Neural progenitor cell (in vitro differentiated cells): ENCODE results near the gene PTPRN2.

ENCODE experiments used
- CTCF ChIP-seq: fragments of 200-600 bp; sonication (generic); IDR thresholded peaks from 2 replicates; pipeline ENCODE4 v1.5.1; 2017; ENCODE audit warnings: antibody characterized with exemption, mild to moderate bottlenecking
- EZH2 ChIP-seq: fragments of 200-600 bp; sonication (generic); IDR thresholded peaks from 2 replicates; pipeline ENCODE4 v1.6.1; 2017; ENCODE audit warnings: antibody characterized with exemption, mild to moderate bottlenecking, moderate library complexity

GRCh38 chr7:158470336-158470735 lies 117.3 kb downstream of the PTPRN2 start:
- TF ChIP-seq CTCF (no peak), EZH2 (no peak)
